RPMI8226 (cell line): ENCODE results near the gene NRG4.
"Not testable (repeated sequence)": the region's sequence is repeated elsewhere in the genome, so short reads cannot be mapped to it uniquely, and the experiment has no call there.

ENCODE experiments used
- DNase-seq: peaks from one replicate; pipeline ENCODE4 v3.0.0-alpha.2; 2015

NRG4 gene, protein sequence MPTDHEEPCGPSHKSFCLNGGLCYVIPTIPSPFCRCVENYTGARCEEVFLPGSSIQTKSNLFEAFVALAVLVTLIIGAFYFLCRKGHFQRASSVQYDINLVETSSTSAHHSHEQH

GRCh38 chr15:76011627-76012551 lies at the start of gene NRG4:
Gene NRG4, minus strand, starts transcription at chr15:76012424. Its CDS starts 1,194 bp downstream, at chr15:76011230.
- DNase-seq = peak; percentile 56

GRCh38 chr15:76061700-76062099 lies 49.5 kb upstream of the NRG4 start:
- no peak for DNase-seq

DNA sequence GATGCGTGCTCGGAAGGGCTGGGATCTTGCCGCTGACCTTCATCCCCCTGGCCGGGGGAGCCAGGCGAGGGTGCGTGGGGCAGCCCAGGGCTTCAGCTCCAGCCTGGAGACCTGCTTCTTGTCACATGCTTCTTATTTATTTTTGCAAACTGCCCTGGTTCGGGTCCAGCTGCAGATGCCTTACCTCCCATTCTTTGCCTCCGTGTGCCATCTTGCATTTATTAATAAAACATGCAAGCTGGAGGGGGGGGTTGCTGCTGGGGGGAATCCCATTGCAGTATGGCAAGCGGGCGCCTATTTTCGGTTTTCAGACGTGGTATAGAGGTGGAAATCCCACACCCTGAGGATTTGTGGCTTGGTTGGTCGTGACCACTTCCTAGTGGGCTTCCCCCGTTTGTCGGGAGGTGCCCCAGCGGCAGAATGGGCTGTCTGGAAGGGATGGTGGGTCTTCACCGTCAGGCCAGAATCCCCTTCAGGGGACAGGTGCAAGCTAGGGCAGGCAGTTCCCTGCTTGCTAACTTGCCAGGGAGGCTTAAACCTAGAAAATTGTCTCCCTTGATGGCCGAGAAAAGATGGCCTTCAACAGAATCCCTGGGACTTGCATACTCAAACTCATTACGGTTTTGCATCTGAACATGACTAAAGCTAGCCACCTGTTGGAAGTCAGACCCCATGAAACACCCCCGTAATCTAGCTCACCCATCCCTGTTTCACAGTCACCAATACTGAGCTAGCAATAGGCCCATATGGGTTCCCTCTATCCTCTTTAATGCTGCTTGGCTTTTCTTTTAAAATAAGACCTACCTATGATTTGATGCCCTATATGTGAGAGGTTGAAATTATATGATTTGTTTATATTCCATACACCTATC lies 48.1 kb upstream of the NRG4 start:
- peak; percentile 20 for DNase-seq

- DNase-seq = peak; percentile 54
These were observed 47.3 kb upstream of the NRG4 start, which contains the start of gene TMEM266 for GRCh38 chr15:76059320-76060117. Gene TMEM266, plus strand, starts transcription at chr15:76059985. Its CDS starts 74,279 bp downstream, at chr15:76134264.

- peak; percentile 40 for DNase-seq
These were observed 46.6 kb upstream of the NRG4 start for GRCh38 chr15:76058714-76059319.

- peak; percentile 78 for DNase-seq
These were observed 45.2 kb upstream of the NRG4 start for GRCh38 chr15:76057332-76058000.

DNA sequence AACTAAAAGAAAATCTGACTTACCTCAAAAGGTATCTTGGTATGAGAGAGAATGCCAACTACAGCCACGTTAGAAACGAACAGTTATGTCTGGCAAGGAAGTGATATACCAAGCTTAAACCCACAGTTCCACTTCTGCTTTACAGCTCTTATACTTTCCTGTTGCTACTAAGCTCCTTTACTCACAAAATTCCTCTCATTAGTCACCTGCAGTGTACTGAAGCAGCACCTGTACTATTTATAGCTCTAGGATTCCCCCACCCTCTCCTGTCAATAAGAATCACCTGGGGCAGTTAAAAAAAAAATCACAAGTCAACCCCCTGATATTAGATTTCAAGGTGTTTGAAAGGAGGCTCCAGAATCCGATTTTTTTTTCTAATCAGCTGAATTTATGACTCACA lies 44.7 kb upstream of the NRG4 start:
- peak; percentile 79 for DNase-seq

GRCh38 chr15:76054201-76054600 lies 42.0 kb upstream of the NRG4 start:
- not testable (repeated sequence) for DNase-seq

GRCh38 chr15:76038512-76038911 lies 26.3 kb upstream of the NRG4 start:
- DNase-seq = no peak

- DNase-seq = no peak
These were observed 23.4 kb upstream of the NRG4 start for GRCh38 chr15:76035593-76035992.

GRCh38 chr15:76034111-76034510 lies 21.9 kb upstream of the NRG4 start:
- DNase-seq = no peak

- DNase-seq = no peak
These were observed 21.2 kb upstream of the NRG4 start for GRCh38 chr15:76033438-76033837.

GRCh38 chr15:76032046-76032445 lies 19.8 kb upstream of the NRG4 start:
- no peak for DNase-seq

DNA sequence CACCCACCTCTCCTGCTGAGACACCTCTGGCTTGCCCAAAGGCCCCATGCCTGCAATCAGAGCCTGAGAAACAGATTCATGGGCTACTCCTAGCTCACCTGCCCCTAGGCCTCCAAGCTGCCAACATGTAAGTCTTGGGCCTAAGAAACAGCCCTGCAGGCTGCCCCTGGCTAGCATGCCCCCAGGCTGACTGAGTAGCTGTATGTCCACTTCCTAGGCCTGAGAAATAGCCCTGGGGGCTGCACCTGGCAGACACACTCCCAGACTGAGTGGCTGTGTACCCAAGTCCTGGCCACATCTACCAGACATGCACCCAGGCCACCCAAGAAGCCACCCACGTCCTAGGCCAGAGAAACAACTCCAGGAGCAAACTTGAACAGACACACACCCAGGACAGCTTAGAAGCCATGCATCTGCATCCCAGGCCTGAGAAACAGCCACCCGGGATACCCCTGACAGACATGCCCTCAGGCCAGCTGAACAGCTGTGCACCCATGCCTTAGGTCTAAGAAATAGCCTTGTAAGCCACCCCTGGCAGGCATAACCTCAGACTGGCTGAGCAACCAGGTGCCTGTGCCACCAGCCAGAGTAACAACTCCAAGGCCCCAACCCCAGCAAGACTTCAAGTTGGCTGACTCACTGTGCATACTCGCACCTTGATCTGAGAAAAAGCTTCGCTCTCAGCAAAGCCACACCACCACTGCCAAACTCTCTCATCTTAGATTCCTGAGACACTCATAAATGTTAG lies 12.0 kb upstream of the NRG4 start:
- peak; percentile 53 for DNase-seq

DNA sequence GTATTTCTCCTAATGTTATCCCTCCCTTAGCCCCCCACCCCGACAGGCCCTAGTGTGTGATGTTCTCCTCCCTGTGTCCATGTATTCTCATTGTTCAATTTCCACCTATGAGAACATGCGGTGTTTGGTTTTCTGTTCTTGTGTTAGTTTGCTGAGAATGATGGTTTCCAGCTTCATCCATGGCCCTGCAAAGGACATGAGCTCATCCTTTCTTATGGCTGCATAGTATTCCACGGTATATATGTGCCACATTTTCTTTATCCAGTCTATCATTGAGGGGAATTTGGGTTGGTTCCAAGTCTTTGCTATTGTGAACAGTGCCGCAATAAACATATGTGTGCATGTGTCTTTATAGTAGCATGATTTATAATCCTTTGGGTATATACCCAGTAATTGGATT lies 1.2 kb upstream of the NRG4 start:
- not testable (repeated sequence) for DNase-seq

DNA sequence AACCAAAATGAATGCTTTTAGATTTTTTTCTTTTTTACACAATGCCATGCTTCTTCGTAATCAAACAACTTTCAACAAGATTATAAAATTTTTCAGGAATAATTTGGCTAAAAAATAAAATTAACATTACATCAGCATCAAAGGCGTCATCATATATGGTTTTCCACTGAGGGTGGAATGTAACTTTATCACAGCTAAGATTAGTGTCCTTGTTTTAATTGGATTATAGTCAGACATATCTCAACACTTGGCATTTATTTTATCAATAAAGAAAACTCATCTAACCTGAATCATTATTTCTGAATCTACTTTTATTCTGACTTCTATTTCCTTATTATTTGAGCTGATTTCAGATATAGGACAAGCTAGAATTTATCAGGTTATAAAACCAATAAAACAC lies 1.6 kb downstream of the NRG4 start:
- no peak for DNase-seq

DNA sequence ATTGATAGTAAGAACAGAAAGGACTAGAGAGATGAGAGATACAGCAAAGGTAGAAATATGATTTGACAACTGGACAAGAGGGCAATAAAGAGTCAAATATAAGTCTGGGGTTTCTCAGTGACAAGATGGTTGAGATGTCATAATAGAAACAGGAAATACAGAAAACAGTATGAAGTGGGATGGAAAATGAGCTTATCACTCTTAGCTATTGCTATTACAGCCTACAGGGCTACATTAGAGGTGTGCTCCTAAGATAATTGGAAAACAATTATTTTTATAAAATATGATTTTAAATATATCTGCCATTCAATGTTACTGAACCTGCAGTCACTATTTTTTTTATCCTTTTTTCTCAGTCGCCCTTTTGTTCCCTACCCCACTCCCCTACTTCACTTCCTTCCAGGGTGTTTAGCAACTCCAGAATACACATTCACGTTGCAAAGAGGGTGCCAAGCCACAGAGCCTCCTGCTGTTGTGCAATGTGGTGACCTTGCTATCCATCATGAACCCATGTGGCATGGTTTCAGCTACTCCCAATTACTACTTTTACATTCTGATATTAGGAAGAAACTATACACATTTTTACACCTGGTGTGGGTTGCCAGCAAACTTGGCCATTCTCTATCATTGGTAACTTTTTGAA lies 6.0 kb downstream of the NRG4 start:
- DNase-seq = peak; percentile 30

GRCh38 chr15:76003364-76003763 lies 8.9 kb downstream of the NRG4 start:
- no peak for DNase-seq

GRCh38 chr15:75995611-75996010 lies 16.6 kb downstream of the NRG4 start:
- DNase-seq = no peak

GRCh38 chr15:75994220-75994619 lies 18.0 kb downstream of the NRG4 start:
- no peak for DNase-seq
